HepG2 (cell line): Measurements from ENCODE around the gene ZMYND19. TPM values are rescaled to one million over a fixed set of nuclear protein-coding genes. Genes with fewer than 3 reads are reported as not detected.

Experiments
- AGO2 ChIP-seq: fragments of 200-400 bp; formaldehyde crosslinking; optimal IDR thresholded peaks from 2 replicates; pipeline ENCODE3; 2017; ENCODE audit warnings: mild to moderate bottlenecking, low read depth, low read length, moderate library complexity
- CREB1 ChIP-seq, 2 experiments: fragments of 450-650 bp in 1 of 2; IDR thresholded peaks; 2 replicates each; pipeline ENCODE4 v1.6.1; 2016 to 2017; ENCODE audit warnings: control low read depth in 1 of 2, mild to moderate bottlenecking in 1 of 2, missing compliant biosample characterization in 1 of 2, missing genetic modification characterization in 1 of 2
- CREB3 ChIP-seq: sonication (generic); formaldehyde crosslinking; IDR thresholded peaks from 2 replicates; pipeline ENCODE4 v1.5.0; 2020; ENCODE audit warnings: missing genetic modification reagents
- DR1 ChIP-seq: sonication (generic); formaldehyde crosslinking; IDR thresholded peaks from 2 replicates; pipeline ENCODE4 v1.8.0; 2021; ENCODE audit warnings: mild to moderate bottlenecking, missing genetic modification reagents, inconsistent platforms
- FOXJ3 ChIP-seq: sonication (generic); formaldehyde crosslinking; IDR thresholded peaks from 2 replicates; pipeline ENCODE4 v1.4.0; 2020; ENCODE audit warnings: missing genetic modification reagents, mild to moderate bottlenecking, borderline replicate concordance
- MIER3 ChIP-seq: IDR thresholded peaks from 2 replicates; pipeline ENCODE4 v1.6.1; 2016; ENCODE audit warnings: missing compliant biosample characterization, borderline replicate concordance
- MTF2 ChIP-seq: sonication (generic); formaldehyde crosslinking; IDR thresholded peaks from 2 replicates; pipeline ENCODE4 v1.5.0; 2020; ENCODE audit warnings: missing genetic modification reagents, borderline replicate concordance
- RFX3 ChIP-seq: IDR thresholded peaks from 2 replicates; pipeline ENCODE4 v1.6.1; 2016; ENCODE audit warnings: missing biosample characterization, missing genetic modification reagents
- SALL2 ChIP-seq: sonication (generic); formaldehyde crosslinking; IDR thresholded peaks from 2 replicates; pipeline ENCODE4 v1.8.1; 2023; ENCODE audit warnings: mild to moderate bottlenecking, missing genetic modification reagents, inconsistent platforms
- SMAD1 ChIP-seq: sonication (generic); formaldehyde crosslinking; IDR thresholded peaks from 2 replicates; pipeline ENCODE4 v1.4.0; 2020; ENCODE audit warnings: missing genetic modification reagents, low read depth, mild to moderate bottlenecking, borderline replicate concordance
- SPEN ChIP-seq: sonication (generic); formaldehyde crosslinking; IDR thresholded peaks from 2 replicates; pipeline ENCODE4 v1.5.1; 2020; ENCODE audit warnings: low read depth, mild to moderate bottlenecking, missing genetic modification reagents
- ZBTB46 ChIP-seq: sonication (generic); formaldehyde crosslinking; IDR thresholded peaks from 2 replicates; pipeline ENCODE4 v1.4.0; 2020; ENCODE audit warnings: mild to moderate bottlenecking, missing genetic modification reagents, borderline replicate concordance
- ZNF616 ChIP-seq: sonication (generic); formaldehyde crosslinking; IDR thresholded peaks from 2 replicates; pipeline ENCODE4 v1.5.0; 2020; ENCODE audit warnings: low read depth, mild to moderate bottlenecking, missing genetic modification reagents
- ZNF772 ChIP-seq: sonication (generic); formaldehyde crosslinking; IDR thresholded peaks from 2 replicates; pipeline ENCODE4 v1.5.0; 2020; ENCODE audit warnings: mild to moderate bottlenecking, missing genetic modification reagents
- ZNF792 ChIP-seq: IDR thresholded peaks from 2 replicates; pipeline ENCODE4 v1.6.1; 2016
- ZUFSP ChIP-seq: sonication (generic); formaldehyde crosslinking; IDR thresholded peaks from 2 replicates; pipeline ENCODE4 v1.9.0; 2021; ENCODE audit warnings: missing genetic modification reagents, mild to moderate bottlenecking, borderline replicate concordance
- polyA plus RNA-seq, 8 experiments: library from polyadenylated mRNA; depleted of rRNA in 3 of 8; stranded (reverse) in 7 of 8; unstranded in 1 of 8; fragments of >200 nt; fragmentation: Illumina TruSeq in 4 of 8; extraction: Trizol in 4 of 8; gene quantifications; 2 replicates each; pipeline versions ENCODE4 v1.2.1 to v1.2.3, GENCODE V29; 2011 to 2016; ENCODE audit warnings: low read depth in 4 of 8, missing spikeins in 1 of 8, mixed read lengths in 1 of 8; ENCODE audit not compliant: insufficient read depth in 1 of 8
- total RNA-seq, 5 experiments: library from RNA; depleted of rRNA; stranded (reverse); fragments of >200 nt; fragmentation: Illumina TruSeq; extraction: Trizol; gene quantifications; 2 replicates each; pipeline ENCODE4 v1.2.3, GENCODE V29; 2016; ENCODE audit warnings: low read depth in 1 of 5
- TF ChIP-seq, protein P1 (sequence below): sonication (generic); formaldehyde crosslinking; IDR thresholded peaks from 2 replicates; pipeline ENCODE4 v1.5.1; 2020; ENCODE audit warnings: missing genetic modification reagents, mild to moderate bottlenecking, borderline replicate concordance
- TF ChIP-seq, protein P2 (sequence below): sonication (generic); formaldehyde crosslinking; IDR thresholded peaks from 2 replicates; pipeline ENCODE4 v1.4.0; 2020; ENCODE audit warnings: mild to moderate bottlenecking, low read depth, missing genetic modification reagents
- TF ChIP-seq, protein P3 (sequence below): sonication (generic); formaldehyde crosslinking; IDR thresholded peaks from 2 replicates; pipeline ENCODE4 v1.4.0; 2020; ENCODE audit warnings: missing genetic modification reagents, borderline replicate concordance

The ZMYND19 gene
- total and polyA plus RNA-seq, 2 of the 13 experiments (the other 11 are each of a cell fraction or from before 2014, with no cell fraction given) = 21.3 to 38.7 TPM

DNA sequence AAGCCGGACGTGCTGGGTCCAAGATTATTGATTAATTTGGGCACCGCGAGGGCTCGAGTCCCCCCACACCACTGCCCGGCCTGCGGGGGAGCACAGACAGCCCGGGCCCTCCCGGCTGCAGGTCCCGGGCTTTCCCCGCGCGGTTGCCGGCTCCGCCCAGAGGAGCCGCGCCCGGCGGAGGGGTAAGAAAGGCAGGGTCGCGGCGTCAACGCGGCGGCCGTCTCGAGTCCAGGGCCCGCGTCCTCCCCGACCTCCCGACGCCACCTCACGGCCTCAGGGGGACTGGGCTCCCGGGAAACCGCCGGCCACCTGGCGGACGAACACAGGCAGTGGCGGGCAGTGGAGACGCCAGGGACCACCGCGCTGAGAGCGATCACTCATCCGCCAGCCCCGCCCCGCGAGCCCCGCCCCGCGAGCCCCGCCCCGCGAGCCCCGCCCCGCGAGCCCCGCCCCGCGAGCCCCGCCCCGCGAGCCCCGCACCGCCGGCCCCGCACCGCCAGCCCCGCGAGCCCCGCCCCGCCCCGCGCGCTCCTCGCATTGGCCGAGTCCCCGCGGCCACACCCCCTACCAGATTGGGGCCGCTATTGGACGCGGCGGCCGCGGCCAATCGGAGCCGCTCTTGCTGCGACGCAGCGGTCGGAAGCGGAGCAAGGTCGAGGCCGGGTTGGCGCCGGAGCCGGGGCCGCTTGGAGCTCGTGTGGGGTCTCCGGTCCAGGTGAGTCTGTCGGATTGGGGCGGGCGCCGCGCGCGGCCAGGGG lies 38.9 kb downstream of the ZMYND19 start, which contains the start of gene MRPL41 (continued):
- TF ChIP-seq MIER3 (CRISPR knock-in tag) (peak; percentile 31; the same call in 1 of the 2 replicates), ZUFSP (CRISPR knock-in tag) (no peak), SALL2 (CRISPR knock-in tag) (peak; percentile 45; the same call in 1 of the 2 replicates), MTF2 (no peak), CREB3 (CRISPR knock-in tag) (no peak), RFX3 (CRISPR knock-in tag) (no peak), ZBTB46 (CRISPR knock-in tag) (no peak), ZNF792 (no peak), ZNF772 (CRISPR knock-in tag) (peak; percentile 74; the same call in 1 of the 2 replicates), DR1 (CRISPR knock-in tag) (no peak; the same call in 1 of the 2 replicates), CREB1 (IDR thresholded peaks at IDR 0.05) (no peak), CREB1 (CRISPR knock-in tag; IDR thresholded peaks at IDR 0.05) (no peak), SMAD1 (0 out of 2 replicates have a peak, but pooled peaks have one; percentile 51), SPEN (CRISPR knock-in tag) (peak; percentile 49; the same call in 1 of the 2 replicates), FOXJ3 (CRISPR knock-in tag) (no peak), AGO2 (no peak), ZNF616 (CRISPR knock-in tag) (0 out of 2 replicates have a peak, but pooled peaks have one; percentile 50)
- TF ChIP-seq, protein P1, sequence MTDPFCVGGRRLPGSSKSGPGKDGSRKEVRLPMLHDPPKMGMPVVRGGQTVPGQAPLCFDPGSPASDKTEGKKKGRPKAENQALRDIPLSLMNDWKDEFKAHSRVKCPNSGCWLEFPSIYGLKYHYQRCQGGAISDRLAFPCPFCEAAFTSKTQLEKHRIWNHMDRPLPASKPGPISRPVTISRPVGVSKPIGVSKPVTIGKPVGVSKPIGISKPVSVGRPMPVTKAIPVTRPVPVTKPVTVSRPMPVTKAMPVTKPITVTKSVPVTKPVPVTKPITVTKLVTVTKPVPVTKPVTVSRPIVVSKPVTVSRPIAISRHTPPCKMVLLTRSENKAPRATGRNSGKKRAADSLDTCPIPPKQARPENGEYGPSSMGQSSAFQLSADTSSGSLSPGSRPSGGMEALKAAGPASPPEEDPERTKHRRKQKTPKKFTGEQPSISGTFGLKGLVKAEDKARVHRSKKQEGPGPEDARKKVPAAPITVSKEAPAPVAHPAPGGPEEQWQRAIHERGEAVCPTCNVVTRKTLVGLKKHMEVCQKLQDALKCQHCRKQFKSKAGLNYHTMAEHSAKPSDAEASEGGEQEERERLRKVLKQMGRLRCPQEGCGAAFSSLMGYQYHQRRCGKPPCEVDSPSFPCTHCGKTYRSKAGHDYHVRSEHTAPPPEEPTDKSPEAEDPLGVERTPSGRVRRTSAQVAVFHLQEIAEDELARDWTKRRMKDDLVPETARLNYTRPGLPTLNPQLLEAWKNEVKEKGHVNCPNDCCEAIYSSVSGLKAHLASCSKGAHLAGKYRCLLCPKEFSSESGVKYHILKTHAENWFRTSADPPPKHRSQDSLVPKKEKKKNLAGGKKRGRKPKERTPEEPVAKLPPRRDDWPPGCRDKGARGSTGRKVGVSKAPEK (CRISPR knock-in tag) = no peak
- TF ChIP-seq, protein P2, sequence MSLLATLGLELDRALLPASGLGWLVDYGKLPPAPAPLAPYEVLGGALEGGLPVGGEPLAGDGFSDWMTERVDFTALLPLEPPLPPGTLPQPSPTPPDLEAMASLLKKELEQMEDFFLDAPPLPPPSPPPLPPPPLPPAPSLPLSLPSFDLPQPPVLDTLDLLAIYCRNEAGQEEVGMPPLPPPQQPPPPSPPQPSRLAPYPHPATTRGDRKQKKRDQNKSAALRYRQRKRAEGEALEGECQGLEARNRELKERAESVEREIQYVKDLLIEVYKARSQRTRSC (CRISPR knock-in tag) = no peak
- TF ChIP-seq, protein P3, sequence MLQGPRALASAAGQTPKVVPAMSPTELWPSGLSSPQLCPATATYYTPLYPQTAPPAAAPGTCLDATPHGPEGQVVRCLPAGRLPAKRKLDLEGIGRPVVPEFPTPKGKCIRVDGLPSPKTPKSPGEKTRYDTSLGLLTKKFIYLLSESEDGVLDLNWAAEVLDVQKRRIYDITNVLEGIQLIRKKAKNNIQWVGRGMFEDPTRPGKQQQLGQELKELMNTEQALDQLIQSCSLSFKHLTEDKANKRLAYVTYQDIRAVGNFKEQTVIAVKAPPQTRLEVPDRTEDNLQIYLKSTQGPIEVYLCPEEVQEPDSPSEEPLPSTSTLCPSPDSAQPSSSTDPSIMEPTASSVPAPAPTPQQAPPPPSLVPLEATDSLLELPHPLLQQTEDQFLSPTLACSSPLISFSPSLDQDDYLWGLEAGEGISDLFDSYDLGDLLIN (CRISPR knock-in tag) = no peak
